Glutamatergic neuron (in vitro differentiated cells): ENCODE measurements around the gene MINAR1. TPM values are rescaled to one million over a fixed set of nuclear protein-coding genes. Genes with fewer than 3 reads are reported as not detected.

Experiments
- DNase-seq: peaks from one replicate; pipeline ENCODE4 v3.0.0; 2022
- H3K27ac Mint-ChIP-seq: one replicate; pipeline ENCODE4 v1.8.0; 2020; ENCODE audit warnings: mild to moderate bottlenecking, mixed read lengths, inconsistent platforms; ENCODE audit not compliant: unreplicated experiment
- H3K27me3 Mint-ChIP-seq: one replicate; pipeline ENCODE4 v1.8.0; 2020; ENCODE audit warnings: mild to moderate bottlenecking, moderate library complexity, mixed read lengths, inconsistent platforms; ENCODE audit not compliant: unreplicated experiment
- H3K36me3 Mint-ChIP-seq: one replicate; pipeline ENCODE4 v1.8.0; 2020; ENCODE audit warnings: mild to moderate bottlenecking, mixed read lengths, inconsistent platforms; ENCODE audit not compliant: unreplicated experiment
- H3K4me1 Mint-ChIP-seq: one replicate; pipeline ENCODE4 v1.8.0; 2020; ENCODE audit warnings: mild to moderate bottlenecking, low read depth, mixed read lengths, inconsistent platforms; ENCODE audit not compliant: unreplicated experiment
- H3K4me3 Mint-ChIP-seq: one replicate; pipeline ENCODE4 v1.8.0; 2020; ENCODE audit warnings: mild to moderate bottlenecking, mixed read lengths, inconsistent platforms; ENCODE audit not compliant: unreplicated experiment
- H3K9me3 Mint-ChIP-seq: one replicate; pipeline ENCODE4 v1.8.0; 2020; ENCODE audit warnings: mild to moderate bottlenecking, moderate library complexity, mixed read lengths, inconsistent platforms; ENCODE audit not compliant: unreplicated experiment
- total RNA-seq: library from RNA; stranded (reverse); fragmentation: NEBNext Ultra II Directional; extraction: Animal tissue kit (Norgen Biotek cat#: 25700); gene quantifications from one replicate; pipeline ENCODE4 v1.2.1, GENCODE V29; 2021; ENCODE audit not compliant: unreplicated experiment
- TF ChIP-seq, protein P1 (sequence below): fragments of 200-600 bp; sonication (generic); IDR thresholded peaks from one replicate; pipeline ENCODE4 v1.5.0; 2021; ENCODE audit not compliant: partially characterized antibody, unreplicated experiment

The MINAR1 gene
- total RNA-seq, 1 donor from 2014 or later, result 8.5 TPM

- Mint-ChIP-seq H3K27ac (no peak overlapping the region), H3K27me3 (no peaks in the 10 kb centered on the region), H3K4me3 (no peak overlapping the region), H3K9me3 (no peaks in the 10 kb centered on the region), H3K36me3 (peaks cover 16% of the 10 kb centered on the region), H3K4me1 (peaks cover 6% of the 10 kb centered on the region)
- TF ChIP-seq, protein P1, sequence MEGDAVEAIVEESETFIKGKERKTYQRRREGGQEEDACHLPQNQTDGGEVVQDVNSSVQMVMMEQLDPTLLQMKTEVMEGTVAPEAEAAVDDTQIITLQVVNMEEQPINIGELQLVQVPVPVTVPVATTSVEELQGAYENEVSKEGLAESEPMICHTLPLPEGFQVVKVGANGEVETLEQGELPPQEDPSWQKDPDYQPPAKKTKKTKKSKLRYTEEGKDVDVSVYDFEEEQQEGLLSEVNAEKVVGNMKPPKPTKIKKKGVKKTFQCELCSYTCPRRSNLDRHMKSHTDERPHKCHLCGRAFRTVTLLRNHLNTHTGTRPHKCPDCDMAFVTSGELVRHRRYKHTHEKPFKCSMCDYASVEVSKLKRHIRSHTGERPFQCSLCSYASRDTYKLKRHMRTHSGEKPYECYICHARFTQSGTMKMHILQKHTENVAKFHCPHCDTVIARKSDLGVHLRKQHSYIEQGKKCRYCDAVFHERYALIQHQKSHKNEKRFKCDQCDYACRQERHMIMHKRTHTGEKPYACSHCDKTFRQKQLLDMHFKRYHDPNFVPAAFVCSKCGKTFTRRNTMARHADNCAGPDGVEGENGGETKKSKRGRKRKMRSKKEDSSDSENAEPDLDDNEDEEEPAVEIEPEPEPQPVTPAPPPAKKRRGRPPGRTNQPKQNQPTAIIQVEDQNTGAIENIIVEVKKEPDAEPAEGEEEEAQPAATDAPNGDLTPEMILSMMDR, result peak; percentile 45
- no peak for DNase-seq
Measured at GRCh38 chr15:79450648-79451047, 18.5 kb downstream of the MINAR1 start.

GRCh38 chr15:79451361-79451999 is 19.3 kb downstream of the MINAR1 start:
- Mint-ChIP-seq H3K27me3 (no peaks in the 10 kb centered on the region), H3K4me1 (peaks cover 6% of the 10 kb centered on the region), H3K9me3 (no peaks in the 10 kb centered on the region), H3K27ac (no peak overlapping the region), H3K36me3 (peaks cover 13% of the 10 kb centered on the region), H3K4me3 (no peak overlapping the region)
- TF ChIP-seq, protein P1, result no peak
- no peak for DNase-seq

GRCh38 chr15:79452244-79453051 is 20.3 kb downstream of the MINAR1 start:
- peak; percentile 33 for DNase-seq
- TF ChIP-seq, protein P1, result no peak
- peaks cover 5% of the 10 kb centered on the region for H3K36me3 Mint-ChIP-seq
- no peaks in the 10 kb centered on the region for H3K9me3 Mint-ChIP-seq
- H3K27me3 Mint-ChIP-seq, result no peaks in the 10 kb centered on the region
- H3K4me3 Mint-ChIP-seq, result no peak overlapping the region
- no peak overlapping the region for H3K27ac Mint-ChIP-seq
- H3K4me1 Mint-ChIP-seq, result peaks cover 6% of the 10 kb centered on the region

DNA sequence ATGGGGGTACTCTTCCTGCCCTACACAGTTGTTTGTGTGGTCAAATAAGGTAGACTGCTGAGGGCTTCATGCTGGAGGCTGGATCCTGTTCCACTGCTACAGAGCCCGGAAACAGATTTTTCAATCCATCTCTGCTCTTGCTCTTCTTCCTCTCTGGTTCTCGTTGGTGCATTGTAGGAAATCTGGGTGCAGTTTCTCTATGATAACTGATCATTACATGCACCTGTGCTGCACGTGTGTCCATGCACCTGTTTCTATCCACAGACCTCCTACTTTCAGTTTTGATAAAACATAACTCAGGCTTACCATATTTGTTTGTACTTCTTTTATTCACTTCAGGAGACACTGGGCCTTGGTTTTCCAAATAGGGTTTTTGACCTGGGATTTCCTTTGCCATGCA is 21.3 kb downstream of the MINAR1 start:
- Mint-ChIP-seq H3K36me3 (peaks cover 5% of the 10 kb centered on the region), H3K27ac (no peak overlapping the region), H3K27me3 (no peaks in the 10 kb centered on the region), H3K9me3 (no peaks in the 10 kb centered on the region), H3K4me1 (peaks cover 6% of the 10 kb centered on the region), H3K4me3 (no peak overlapping the region)
- no peak for DNase-seq
- TF ChIP-seq, protein P1, result no peak

DNA sequence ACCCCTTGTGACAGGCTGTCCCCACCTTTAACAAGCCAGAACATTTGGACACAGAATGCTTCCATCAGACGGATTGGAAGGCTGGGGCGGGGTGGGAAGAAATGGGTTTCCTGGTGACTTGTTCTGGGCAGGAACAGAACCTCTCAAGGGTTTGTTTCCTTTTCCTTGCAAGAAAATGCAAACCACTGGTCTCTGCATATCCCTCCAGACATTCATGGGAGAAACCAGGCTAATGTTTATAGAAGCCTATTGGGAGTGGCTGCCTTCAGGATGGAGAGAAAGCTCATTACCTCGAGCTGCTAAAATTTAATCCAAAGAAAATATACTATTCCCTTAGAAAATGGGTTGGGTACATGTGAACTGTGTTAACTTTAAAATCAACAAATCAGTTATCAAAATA is 21.9 kb downstream of the MINAR1 start:
- H3K9me3 Mint-ChIP-seq, result no peaks in the 10 kb centered on the region
- TF ChIP-seq, protein P1, result no peak
- no peak for DNase-seq
- peaks cover 5% of the 10 kb centered on the region for H3K36me3 Mint-ChIP-seq
- H3K27me3 Mint-ChIP-seq, result no peaks in the 10 kb centered on the region
- peaks cover 6% of the 10 kb centered on the region for H3K4me1 Mint-ChIP-seq
- no peak overlapping the region for H3K27ac Mint-ChIP-seq
- H3K4me3 Mint-ChIP-seq, result no peak overlapping the region
